GM21360 (cell line): ENCODE data around the gene TMEM80.
"Not testable (repeated sequence)": the region's sequence is repeated elsewhere in the genome, so short reads cannot be mapped to it uniquely, and the experiment has no call there.

Experiments used
- ATAC-seq: cut with Tn5 transposase; IDR thresholded peaks from one replicate; pipeline ENCODE4 v1.9.1; 2021; ENCODE audit warnings: mild to moderate bottlenecking, moderate library complexity; ENCODE audit not compliant: unreplicated experiment

Gene TMEM80

DNA sequence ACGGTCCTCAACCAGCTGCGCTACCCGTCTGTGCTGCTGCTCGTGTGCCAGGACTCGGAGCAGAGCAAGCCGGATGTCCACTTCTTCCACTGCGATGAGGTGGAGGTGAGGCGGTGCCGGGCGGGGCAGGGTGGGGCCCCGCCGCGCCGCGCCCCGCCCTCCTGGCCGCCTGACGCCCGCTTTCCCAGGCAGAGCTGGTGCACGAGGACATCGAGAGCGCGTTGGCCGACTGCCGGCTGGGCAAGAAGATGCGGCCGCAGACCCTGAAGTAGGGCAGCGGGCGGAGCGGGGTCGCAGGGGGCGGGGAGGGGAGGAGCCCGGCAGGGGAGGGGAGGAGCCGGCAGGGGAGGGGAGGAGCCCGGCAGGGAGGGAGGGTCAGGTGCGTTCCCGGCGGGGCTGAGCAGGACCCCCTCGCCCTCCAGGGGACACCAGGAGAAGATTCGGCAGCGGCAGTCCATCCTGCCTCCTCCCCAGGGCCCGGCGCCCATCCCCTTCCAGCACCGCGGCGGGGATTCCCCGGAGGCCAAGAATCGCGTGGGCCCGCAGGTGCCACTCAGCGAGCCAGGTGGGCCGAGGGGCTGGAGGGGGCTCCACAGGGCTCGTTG is 25.1 kb downstream of the TMEM80 start:
- no peak for ATAC-seq

GRCh38 chr11:721247-721740 is 25.7 kb downstream of the TMEM80 start:
- ATAC-seq: no peak

GRCh38 chr11:721741-722345 is 26.2 kb downstream of the TMEM80 start:
- no peak for ATAC-seq

GRCh38 chr11:722346-722811 is 26.8 kb downstream of the TMEM80 start:
- no peak for ATAC-seq

GRCh38 chr11:723120-723883 is 27.7 kb downstream of the TMEM80 start:
- ATAC-seq: no peak

DNA sequence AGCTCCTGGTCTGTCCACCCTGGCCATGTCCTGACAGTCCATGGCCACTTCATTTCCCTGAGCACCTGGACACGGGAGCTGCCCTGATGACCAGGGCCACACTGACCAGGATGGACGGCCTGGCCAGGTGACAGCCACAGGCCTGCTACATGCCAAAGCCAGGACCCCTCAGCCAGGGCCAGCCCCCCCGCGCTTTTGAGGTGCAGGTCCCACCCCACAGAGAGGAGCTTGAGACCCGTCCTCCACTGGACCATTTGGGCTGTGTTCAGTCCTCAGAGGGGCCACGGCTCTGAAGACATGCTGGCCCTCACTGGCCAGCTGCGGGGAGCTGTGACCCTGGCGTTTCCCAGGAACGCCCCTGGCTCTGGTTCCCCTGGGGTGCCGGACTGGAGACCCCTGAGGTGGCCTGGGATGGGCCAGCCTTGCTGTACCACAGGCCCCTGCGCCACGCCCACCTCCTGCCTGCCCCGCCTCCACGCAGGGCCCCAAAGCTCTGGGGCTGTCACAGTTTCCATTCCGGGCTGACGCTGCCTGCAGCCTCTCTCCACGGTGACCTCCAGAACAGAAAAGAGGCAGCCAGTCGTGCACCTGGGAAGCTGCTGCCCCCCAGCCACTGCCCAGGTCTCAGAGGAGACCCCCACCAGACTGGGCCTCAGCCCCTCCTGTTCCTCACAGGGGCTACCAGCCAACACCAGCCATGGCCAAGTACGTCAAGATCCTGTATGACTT is 28.6 kb downstream of the TMEM80 start:
- ATAC-seq: no peak

GRCh38 chr11:724778-725386 is 29.3 kb downstream of the TMEM80 start:
- ATAC-seq: no peak

DNA sequence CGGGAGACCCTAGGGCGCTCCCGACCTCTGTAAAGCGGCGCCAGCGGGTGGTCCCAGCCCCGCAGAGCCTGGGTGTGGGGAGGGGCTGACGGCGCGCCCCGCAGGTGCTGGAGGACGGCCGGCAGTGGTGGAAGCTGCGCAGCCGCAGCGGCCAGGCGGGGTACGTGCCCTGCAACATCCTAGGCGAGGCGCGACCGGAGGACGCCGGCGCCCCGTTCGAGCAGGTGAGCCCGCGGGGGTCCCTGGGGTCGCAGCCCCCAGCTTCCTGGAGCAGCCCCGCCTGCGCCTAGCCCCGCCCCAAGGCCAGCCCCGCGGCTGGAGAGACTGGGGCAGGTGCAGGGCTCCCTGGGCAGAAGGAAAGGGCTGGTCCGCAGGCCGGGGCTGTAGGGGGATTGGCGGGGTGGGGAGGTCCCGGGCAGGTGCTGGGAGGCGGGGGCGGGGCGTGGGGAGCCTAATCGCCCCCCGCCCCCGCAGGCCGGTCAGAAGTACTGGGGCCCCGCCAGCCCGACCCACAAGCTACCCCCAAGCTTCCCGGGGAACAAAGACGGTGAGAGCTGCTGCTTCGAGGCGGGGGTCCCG is 30.1 kb downstream of the TMEM80 start:
- ATAC-seq: no peak

GRCh38 chr11:726278-727220 is 30.9 kb downstream of the TMEM80 start:
- no peak for ATAC-seq

- no peak for ATAC-seq
Measured at GRCh38 chr11:727281-727701, 31.7 kb downstream of the TMEM80 start.

GRCh38 chr11:727859-728748 is 32.5 kb downstream of the TMEM80 start:
- ATAC-seq: no peak

DNA sequence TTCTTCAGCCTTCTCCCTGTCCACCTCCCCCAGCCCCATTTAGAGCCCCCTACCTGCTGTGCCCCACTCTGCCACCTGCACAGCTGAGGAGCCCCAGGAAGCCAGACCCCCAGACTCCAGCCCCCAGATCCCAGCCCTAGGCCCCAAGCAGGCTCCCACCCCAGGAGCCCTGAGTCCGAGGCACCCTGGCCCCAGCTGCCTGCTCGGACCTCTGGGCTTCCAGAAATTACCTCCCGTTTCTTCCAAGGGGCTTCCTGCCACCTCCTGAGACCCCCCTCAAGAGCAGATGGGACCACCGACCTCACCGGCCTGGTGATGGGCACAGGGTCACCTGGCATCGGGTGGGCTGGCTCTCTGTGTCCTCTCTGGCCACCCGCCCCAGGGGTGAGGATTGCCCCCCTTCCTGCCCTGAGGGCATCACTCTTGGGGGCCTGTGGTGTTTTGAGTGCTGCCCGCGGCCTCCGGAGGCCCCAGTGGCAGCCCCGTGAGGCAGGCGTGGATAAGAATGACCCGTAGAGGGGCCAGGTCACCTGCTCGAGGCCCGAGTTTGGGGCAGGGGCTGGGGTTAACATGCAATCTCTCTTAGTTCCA is 33.4 kb downstream of the TMEM80 start:
- no peak for ATAC-seq

- ATAC-seq: no peak
Measured at GRCh38 chr11:729492-730074, 34.0 kb downstream of the TMEM80 start.

GRCh38 chr11:733072-733471 is 37.5 kb downstream of the TMEM80 start:
- no peak for ATAC-seq

DNA sequence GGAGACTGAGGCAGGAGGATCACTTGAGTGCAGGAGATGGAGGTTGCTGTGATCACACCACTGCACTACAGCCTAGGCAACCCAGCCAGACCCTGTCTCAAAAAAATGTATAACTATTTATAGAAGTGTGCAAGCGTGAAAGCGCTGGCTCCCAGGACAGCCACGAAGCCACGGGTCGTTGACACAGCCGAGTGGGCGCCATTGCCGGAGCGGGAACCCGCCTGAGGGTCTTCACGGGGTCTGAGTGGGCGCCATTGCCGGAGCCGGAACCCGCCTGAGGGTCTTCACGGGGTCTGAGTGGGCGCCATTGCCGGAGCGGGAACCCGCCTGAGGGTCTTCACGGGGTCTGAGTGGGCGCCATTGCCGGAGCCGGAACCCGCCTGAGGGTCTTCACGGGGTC is 38.9 kb downstream of the TMEM80 start:
- ATAC-seq: not testable (repeated sequence)

DNA sequence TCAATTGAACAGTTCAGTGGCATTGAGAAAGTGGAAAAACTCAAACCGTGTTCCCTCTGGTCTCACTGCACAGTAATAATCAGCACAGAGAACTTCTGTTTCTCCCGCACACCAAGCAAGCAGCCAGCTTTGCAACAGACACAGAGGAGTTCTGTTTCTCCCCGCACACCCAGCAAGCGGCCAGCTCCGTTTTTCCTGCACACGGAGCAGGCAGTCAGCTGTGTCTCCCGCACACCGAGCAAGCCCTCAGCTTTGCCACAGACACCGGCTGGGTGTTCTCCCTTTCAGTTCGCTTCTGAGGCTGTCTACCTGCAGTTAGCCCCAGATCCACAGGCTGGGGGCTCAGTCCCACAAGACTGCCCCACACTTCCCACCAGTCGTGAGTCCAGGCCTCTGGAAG is 41.8 kb downstream of the TMEM80 start:
- ATAC-seq: no peak

DNA sequence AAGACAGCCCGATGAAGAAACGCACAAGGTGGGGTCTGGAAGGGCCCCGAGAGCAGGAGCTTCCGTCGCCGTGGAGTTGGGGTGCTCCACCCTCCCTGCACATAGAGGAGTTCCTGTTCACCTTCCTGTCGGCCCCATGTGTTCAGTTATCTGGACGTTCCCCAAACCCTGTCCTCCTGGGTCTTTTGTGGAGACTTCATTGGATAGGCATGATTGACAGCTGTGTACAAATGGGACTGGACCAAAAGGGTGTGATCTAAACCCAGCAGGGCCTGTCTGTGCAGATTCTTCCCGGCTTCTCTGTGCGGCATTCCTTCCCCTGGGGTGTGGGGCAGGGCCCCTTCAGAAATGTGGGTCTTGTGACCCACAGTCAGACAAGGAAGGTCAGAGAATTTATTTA is 42.3 kb downstream of the TMEM80 start:
- ATAC-seq: not testable (repeated sequence)

- no peak for ATAC-seq
Measured at GRCh38 chr11:742156-742546, 46.5 kb downstream of the TMEM80 start.
